IPS-11a (cell line): ENCODE results near the gene DLK2.
"Not testable (repeated sequence)": the region's sequence is repeated elsewhere in the genome, so short reads cannot be mapped to it uniquely, and the experiment has no call there.

Experiments used
- H3K4me3 ChIP-seq: one replicate; pipeline ENCODE4 v1.5.1; 2013; ENCODE audit warnings: low read depth, low read length, control low read depth

Gene DLK2

GRCh38 chr6:43428874-43429273, 26.5 kb downstream of the DLK2 start:
- H3K4me3 ChIP-seq: no peak overlapping the region

- H3K4me3 ChIP-seq: peak overlapping the region; percentile 90
Measured at GRCh38 chr6:43428112-43428570, 27.2 kb downstream of the DLK2 start.

- H3K4me3 ChIP-seq: peak within 1 kb of the TSS; percentile 90
Measured at GRCh38 chr6:43427406-43428111, 27.8 kb downstream of the DLK2 start, which contains the start of gene ABCC10. TSS of gene ABCC10 (plus strand) at chr6:43427541. CDS start at chr6:43427979, 438 bp downstream.

- peak overlapping the region; percentile 90 for H3K4me3 ChIP-seq
Measured at GRCh38 chr6:43426928-43427405, 28.4 kb downstream of the DLK2 start.

GRCh38 chr6:43425083-43425482, 30.3 kb downstream of the DLK2 start:
- not testable (repeated sequence) for H3K4me3 ChIP-seq

GRCh38 chr6:43421831-43422230, 33.5 kb downstream of the DLK2 start:
- H3K4me3 ChIP-seq: no peak overlapping the region

GRCh38 chr6:43420012-43420709, 35.2 kb downstream of the DLK2 start:
- no peak overlapping the region for H3K4me3 ChIP-seq

GRCh38 chr6:43416935-43417334, 38.4 kb downstream of the DLK2 start:
- no peak overlapping the region for H3K4me3 ChIP-seq

GRCh38 chr6:43415275-43415674, 40.1 kb downstream of the DLK2 start:
- not testable (repeated sequence) for H3K4me3 ChIP-seq

- no peak overlapping the region for H3K4me3 ChIP-seq
Measured at GRCh38 chr6:43413002-43413401, 42.3 kb downstream of the DLK2 start.

GRCh38 chr6:43412541-43412940, 42.8 kb downstream of the DLK2 start:
- no peak overlapping the region for H3K4me3 ChIP-seq

- H3K4me3 ChIP-seq: not testable (repeated sequence)
Measured at GRCh38 chr6:43410776-43411175, 44.6 kb downstream of the DLK2 start.

- H3K4me3 ChIP-seq: no peak overlapping the region
Measured at GRCh38 chr6:43408259-43408658, 47.1 kb downstream of the DLK2 start.

- H3K4me3 ChIP-seq: no peak overlapping the region
Measured at GRCh38 chr6:43407296-43407695, 48.1 kb downstream of the DLK2 start.

GRCh38 chr6:43405354-43405753, 50.0 kb downstream of the DLK2 start:
- H3K4me3 ChIP-seq: no peak overlapping the region

- no peak overlapping the region for H3K4me3 ChIP-seq
Measured at GRCh38 chr6:43402820-43403219, 52.5 kb downstream of the DLK2 start.

GRCh38 chr6:43401730-43402129, 53.6 kb downstream of the DLK2 start:
- no peak overlapping the region for H3K4me3 ChIP-seq
